NCI-H345 (cell line): ENCODE results near the gene MTRR.

ENCODE experiments used
- DNase-seq: peaks from one replicate; lab custom pipeline; 2025; lab: John Stamatoyannopoulos, UW

Gene MTRR

DNA sequence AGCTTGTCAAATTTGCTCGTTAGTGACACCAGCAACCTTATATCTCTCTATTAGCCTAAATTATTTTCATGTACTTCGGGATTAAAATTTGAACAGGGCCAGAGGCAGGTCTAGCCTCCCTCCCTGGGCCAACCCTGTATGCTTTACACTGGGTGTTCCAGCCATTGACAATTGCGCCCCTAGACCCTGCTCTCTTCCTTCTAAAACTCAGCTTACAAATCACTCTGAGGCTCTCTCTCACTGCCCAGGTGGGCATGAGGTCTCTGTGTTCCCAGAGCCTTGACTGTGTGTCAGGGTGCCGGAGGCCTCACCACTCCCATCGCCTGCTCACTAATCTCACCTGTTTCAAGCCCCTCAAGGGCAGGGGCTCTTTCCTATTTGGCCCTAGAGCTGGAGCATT is 11.6 kb upstream of the MTRR start:
- no peak for DNase-seq

DNA sequence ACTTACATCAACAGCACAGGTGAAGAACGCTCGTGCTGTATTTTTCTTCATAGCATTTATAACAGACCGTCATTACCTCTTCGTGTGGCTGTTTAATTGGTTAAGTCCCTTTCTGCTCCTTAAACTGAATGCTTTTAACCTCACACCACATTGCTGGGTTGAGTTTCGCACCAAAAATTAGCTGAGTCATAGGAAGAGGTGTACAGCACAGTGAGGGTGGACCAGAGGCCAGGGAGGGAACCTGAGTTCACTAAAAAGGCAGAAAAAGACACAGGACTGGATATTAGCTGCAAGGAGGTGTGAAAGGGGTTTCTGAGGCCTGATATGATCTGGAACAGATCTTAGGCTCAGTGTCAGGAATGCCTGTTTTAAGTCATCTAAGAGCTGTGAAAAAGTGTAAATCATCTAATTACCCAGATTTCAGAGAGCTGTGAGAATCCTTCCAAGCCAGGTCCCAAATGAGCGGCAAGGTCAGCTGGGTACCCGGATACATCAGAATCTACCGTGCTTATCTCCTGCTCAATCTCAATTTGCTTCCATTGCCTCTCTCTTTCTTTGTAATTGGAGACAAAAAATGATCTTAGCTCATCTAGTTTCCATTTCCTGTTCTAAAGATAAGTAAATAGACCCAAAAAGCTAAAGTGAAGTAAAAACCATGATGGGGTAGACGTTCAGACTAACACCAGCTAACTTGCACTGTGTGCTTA is 10.9 kb upstream of the MTRR start:
- DNase-seq, result no peak

DNA sequence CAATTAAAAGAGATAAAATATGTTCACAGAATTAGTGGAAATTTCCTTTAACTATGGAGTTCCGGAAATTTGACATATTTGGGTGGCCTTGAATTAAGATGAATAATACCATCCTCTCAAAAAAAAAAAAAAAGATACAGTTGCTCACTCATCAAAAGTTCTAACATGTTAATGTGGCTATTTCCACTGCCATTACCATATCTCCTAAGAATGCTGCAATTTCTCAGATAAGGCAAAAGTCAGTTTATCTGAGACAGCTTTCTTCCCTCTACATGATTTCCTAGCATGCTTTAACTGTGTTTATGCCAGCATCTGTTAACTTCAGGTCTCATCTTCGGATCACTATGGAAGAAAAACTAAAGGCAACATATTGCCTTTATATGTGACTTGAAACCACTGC is 2.8 kb upstream of the MTRR start:
- no peak for DNase-seq

DNA sequence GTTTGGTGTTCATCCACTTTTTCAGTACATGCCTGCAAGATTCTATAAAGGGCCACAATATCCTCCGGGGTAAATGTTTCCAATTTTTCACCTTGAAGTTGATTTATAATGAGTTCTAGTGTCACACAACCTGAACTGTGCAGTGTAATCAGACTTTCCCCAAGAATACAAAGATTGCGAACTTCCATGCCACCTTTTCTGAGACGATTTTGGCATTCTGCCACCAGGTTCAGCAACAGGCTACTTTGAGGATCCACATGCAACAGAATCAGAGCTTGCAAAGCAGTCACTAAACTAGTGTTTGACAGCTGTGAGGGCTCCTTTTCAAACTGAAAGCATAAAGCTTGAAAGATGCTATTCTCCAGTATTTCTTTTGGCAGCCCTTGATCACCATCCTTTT is 1.7 kb upstream of the MTRR start:
- DNase-seq, result no peak

DNA sequence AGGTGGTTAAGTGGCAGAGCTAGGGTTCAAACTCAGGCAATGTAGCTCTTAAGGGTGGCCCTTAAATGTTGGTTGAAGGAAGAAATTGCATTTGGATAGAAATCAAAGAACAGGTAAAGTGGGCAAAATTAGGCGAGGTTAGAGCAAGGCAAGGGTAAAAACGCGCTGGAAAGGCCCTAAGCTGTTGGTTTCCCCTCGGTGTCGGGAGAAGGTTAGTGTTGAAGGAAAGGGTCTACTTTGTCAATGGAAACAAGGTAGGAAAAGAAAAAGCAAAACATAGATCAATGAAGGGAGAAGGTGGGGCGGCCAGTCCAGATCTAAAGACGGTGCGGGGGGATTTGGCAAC is 548 bp upstream of the MTRR start:
- DNase-seq, result no peak

DNA sequence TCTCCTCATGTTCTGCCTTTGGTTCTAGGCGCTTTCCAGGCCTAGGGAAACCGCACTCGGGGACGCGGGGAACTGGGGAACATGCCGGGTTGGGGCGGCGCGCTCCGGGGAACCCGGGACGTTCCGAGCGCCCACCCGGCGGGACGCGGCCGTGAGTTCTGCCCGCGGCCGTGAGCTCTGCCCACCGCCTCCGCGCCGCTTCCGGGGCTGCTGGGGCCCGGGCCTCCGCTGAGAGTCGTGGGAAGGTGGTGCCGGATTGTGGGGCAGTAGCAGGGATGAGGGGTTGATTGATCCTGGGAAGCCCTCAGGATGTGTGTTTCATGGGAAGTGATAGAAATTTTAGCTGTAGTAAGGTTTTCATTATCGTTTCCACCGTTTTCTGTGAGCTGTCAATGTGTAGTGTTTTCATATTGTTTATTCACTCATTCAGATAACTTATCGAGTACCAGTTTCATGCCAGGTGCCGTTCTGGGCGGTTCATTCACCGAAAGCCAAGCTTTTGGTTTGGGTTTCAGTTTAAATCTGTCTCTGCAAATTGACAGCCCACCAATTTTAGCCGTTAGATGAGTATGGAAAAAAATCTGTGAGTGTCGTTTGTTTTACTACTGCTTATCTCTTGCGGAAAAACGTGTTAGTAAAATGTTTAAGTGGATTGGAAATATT is 657 bp downstream of the MTRR start:
- peak; percentile 27 for DNase-seq

DNA sequence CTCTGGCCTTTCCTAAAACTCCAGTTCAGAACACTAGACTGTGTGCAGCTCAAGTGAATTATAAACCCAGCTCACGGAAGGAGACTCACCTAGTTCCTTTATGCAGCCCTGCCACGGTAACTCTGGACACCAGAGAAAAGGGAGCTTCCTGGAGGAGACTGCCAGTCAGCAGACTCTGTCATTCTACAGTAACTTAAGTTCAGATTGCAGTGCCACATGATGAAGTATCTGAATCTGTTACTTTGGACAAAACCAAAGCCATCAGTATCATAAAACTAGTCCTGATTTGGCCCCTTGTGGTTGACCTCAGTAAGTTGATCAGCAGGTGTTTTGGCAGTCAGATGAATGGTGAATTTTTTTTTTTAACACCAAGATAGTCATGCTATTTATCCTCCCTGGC is 2.7 kb downstream of the MTRR start:
- no peak for DNase-seq

DNA sequence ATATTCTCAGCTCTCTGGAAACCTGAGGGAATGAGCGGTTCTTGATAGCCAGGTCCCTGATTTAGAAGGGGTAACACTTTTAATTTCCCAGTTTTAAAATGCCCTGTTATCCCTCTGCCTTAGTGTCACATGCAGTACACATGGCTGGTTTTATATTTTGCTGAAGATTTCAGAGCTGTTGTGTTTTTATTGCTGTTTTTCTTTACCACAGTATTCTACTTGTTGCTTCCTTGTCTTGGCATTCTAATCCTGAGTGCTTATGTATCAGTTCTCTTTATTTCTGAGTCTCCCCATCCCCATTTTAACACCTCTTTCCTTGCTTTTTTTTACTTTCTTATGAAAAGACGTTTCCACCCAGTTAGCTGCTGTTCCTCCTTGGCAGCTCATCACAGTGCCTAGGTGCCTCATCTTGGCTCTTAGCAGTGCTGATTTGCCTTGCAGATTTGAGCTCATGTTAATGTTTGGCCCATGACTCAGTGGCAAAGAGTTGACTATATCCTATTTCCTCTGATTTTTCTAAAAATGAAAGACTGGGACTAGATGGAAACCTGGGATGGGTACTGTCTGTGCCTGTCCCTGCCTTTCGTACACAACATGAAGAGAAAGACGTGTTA is 3.7 kb downstream of the MTRR start:
- no peak for DNase-seq

DNA sequence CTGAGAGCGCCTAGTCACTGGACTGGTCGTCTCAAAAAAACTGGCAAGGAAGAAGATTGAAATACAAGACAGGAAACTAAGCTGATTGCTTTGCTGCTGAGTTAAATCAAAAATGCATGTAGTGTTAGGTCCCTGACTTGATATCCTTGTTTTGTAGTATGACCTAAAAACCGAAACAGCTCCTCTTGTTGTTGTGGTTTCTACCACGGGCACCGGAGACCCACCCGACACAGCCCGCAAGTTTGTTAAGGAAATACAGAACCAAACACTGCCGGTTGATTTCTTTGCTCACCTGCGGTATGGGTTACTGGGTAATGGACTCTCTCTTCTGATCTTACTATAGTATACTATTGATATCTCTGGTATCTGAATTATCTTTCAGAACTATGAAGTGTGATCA is 4.3 kb downstream of the MTRR start:
- no peak for DNase-seq

DNA sequence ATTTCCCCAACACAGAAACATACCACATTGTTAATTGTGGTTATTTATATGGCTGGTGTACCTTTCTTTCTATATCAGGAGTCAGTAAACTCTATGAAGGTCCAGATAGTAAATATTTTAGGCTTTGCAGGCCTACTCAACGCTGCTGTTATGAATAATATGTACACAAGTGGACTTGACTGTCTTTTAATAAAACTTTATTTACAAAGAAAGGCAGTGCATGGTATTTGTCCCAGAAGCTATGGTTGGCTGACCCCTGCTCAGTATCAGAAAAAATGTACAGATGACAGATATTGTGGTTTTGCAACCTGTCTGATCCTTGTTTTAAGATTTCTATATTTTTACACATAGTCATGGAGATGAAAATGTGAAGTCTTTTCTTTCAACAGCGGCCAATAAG is 5.7 kb downstream of the MTRR start:
- DNase-seq, result no peak

DNA sequence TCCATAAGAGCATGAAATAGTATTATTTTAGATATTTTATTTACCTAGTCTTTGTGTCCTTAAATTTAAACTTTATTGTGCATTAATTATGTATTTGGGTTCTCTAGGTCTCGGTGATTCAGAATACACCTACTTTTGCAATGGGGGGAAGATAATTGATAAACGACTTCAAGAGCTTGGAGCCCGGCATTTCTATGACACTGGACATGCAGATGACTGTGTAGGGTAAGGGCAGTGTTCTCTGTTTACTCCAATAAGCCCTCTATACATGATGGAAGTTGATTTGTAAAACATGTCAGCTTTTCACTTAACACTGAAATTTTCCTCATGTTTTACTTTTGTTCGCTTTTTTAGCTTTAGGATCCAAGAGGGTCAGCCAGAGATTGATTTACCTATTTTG is 6.2 kb downstream of the MTRR start:
- no peak for DNase-seq

DNA sequence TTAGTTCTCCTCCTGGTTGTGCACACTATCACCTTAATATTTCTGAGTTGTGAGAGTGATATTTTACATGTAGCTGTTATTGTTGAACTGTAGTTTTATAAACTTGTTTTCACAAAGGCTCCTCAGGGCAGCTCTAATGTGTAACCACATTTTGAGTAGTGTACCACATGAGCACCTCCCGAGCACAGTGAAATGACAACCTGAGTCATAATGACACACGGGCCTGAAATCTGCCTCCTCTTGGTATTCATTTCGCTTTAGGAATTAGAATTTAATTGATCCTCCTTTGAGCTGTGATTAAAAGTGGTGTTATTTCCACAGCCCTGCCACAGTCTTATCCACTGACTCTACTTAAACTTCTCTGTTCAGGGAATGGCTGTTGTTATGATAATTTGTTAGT is 7.9 kb downstream of the MTRR start:
- DNase-seq, result no peak

DNA sequence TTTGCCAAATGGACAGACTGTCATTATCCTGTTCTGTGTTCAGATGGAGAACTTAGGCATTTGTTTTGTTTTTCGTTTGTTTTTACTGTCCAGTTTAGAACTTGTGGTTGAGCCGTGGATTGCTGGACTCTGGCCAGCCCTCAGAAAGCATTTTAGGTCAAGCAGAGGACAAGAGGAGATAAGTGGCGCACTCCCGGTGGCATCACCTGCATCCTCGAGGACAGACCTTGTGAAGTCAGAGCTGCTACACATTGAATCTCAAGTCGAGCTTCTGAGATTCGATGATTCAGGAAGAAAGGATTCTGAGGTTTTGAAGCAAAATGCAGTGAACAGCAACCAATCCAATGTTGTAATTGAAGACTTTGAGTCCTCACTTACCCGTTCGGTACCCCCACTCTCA is 8.9 kb downstream of the MTRR start:
- no peak for DNase-seq

DNA sequence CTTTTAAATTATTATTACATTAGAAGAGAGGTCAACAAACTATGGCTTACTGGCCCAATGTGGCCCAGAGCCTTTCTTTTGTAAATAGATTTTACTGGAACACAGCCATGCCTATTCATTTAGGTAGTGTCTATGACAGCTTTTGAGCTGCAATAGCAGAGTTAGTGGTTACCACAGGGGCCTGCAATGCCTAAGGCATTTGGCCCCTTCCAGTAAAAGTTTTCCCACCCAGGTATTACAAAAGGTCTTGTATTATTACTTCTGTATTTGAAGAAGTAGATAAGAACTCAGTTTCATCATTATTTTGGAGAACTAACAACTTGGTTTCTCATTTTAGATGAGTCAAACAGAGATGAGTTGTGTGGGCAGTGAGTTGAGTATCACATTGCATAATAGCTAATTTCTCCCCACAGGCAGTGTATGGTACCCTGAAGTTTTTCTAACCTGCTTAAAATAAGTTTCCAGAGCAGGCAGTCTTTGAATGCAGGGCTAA is 9.5 kb downstream of the MTRR start:
- no peak for DNase-seq

DNA sequence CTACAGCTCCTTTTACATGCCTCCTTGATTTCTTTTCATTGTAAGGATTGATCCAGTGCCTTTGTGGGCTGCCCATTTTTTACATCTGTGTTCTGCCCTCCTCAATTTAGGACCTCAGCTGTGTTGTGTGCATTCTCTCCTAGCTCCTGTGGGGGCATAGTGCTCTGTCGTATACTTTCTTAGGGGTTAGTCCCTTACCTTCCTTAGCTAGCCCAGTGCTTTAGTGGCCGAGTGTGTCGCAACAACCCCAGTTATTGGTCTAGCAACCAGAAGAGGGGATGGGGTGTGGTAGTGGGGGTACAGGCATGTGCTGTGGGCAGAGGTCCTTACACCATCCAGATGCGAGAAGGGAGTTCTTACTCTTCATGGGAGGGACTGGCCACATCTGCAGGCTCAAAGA is 12.1 kb downstream of the MTRR start:
- DNase-seq, result no peak

DNA sequence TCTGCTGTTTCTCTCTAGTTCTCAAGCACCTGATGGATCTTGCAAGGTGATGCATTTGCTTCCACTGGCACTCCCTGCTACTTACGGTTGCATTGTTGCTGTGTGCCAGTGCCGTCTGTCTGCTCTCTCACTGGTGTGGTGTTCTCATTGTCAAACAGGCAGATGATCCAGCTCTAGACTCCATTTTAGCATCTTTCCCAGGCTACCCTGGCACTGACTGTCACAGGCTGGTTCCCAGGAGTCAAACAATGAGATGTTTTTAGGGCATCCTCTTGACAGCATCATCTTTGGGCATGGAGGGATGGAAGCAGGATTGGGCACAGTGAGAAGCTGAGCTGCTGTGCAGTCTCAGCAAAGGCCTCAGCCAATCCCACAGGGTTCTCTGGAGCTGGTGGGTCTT is 12.9 kb downstream of the MTRR start:
- DNase-seq, result no peak

DNA sequence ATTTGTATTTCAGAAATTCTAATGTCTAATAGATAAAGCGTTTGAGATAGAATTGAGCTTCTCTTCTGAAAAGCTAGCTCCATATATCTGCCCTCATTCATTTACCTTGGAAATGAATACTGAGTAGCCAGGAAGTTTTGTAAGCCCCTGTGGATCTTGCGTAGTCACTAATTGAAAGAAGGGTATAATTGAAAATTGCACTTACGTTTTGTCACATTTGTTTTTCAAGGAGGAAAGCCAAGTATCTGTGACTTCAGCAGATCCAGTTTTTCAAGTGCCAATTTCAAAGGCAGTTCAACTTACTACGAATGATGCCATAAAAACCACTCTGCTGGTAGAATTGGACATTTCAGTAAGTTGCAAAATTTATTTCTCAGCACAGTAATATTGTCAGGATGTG is 14.0 kb downstream of the MTRR start:
- DNase-seq, result no peak

DNA sequence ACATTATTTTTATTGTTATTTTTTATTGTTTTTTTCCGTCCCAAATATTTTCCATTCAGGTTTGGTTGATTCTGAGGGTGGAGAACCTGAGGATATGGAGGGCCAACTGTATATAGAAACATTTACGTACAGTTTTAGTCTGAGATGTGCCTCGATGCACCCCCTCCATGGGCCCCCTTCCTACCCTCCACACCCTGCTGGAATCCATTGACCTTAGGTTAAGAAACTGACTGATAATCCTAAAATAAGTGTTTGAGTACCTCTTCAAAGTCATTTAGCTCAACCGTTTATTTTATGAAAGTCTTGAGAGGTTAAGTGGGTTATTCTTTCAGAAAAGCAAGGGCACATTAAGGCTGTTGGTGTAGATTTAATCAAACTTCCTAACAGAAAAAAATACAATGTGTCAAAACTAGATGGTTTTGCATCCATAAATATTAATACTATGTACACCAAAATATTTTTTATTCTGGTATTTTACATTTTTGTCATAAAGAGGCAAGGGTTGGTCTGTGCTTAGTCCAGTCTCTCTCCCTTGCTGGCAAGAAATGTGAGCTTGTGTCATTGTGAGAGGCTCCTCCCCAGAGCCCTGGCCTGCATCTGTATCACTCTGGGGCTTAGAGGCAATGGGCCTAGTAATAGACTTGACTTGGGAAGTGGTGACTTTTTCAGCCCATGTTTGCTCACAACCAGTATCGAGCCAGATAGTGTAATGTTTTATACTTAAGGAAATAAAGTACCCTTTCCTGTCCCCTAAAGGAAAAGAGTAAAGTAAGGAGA is 15.7 kb downstream of the MTRR start:
- DNase-seq, result no peak

DNA sequence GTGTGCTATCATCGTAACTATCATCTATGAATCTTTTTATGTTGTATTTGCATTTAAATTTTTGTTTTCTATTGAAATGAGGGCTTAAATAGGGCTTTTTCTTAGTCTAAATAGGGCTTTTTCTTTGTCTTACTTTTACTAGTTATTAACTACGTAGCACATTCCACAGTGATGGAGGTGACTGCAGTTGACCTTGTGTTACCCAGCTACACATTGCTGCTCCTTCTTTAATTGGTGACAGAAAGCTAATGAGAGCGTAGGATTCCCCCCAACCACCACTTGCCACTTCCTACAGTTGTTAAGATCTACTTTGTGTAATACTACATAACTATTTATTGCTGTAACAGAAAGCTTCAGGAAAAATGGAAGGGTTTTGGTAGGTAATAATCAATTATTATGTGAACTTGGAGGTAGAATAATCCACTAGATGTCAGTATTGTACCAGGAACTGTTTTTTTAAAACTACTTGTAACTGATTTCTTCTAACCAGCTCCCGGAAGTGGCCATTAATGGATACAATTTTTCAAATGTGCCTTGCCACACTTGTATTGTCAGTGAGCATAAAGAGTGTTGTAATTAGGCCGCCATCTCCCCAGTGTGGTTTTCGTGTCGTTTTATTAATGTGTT is 18.0 kb downstream of the MTRR start:
- peak; percentile 30 for DNase-seq

DNA sequence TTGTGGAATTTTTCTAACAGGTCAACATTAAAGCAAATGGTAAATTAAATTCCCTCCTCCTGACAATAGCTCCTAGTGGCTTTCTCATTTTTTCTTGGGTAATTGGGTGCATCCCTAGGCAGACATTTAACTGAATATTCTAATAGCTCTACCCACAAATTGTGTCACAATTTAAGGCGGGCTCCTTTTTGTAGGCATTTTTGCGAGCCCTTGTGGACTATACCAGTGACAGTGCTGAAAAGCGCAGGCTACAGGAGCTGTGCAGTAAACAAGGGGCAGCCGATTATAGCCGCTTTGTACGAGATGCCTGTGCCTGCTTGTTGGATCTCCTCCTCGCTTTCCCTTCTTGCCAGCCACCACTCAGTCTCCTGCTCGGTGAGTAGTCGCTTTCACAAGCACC is 20.0 kb downstream of the MTRR start:
- no peak for DNase-seq

DNA sequence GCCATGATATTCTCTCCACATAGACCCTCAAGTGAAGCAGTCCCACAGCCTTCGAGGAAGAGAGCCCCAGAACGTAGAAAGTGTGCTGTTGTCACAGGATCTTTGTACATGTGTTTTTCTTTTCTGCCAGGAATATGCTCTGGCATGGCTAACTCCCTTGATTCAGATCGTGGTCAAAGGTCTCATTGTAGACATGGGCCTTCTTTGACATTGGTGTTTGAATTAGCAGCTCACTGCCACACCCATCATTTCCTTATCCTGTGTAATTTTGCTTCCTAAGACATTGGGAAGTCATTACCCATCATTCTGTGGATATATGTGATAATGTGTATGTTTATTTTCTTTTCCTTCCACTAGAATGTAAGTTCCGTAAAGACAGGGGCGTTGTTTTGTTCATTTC is 25.5 kb downstream of the MTRR start:
- DNase-seq, result no peak

DNA sequence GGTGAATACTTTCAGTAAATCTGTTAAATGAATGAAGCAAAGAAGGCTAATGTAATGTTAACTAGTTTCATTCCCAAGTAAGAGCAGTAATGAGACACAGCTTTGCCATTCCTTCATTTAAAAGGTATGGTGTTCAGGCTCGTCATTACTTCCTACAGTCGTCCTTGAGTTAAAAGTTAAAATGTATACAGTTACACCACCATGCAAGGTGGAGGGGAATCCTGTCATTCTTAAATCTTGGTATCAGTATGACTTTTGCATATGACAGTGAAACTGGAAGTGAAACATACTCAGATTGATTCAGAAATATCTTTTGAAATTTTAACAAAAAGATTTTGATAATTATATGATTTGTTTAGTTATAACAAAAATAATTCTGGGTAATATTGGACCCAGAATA is 25.9 kb downstream of the MTRR start:
- DNase-seq, result no peak
